Right lobe of liver (tissue), 4 donors: ENCODE measurements around the gene RMND1.

Experiments used
- CTCF ChIP-seq, 4 donors: fragments of 200-600 bp in 3 of 4; fragments of 450-650 bp in 1 of 4; IDR thresholded peaks; one replicate each; pipeline versions ENCODE4 v1.5.1 to v1.8.0; 2016 to 2022; ENCODE audit warnings: antibody characterized with exemption in 4 of 4, mild to moderate bottlenecking in 2 of 4
- POLR2A ChIP-seq: fragments of 450-650 bp; IDR thresholded peaks from one replicate; pipeline ENCODE4 v1.6.1; 2017; ENCODE audit warnings: antibody characterized with exemption, mild to moderate bottlenecking
- donor health status: DM: no; HTN: no; CAD: no.
- donor health status: DM: no; HTN: no; CAD: no.
- donor health status: DM: no; HTN: yes; CAD: no.

GRCh38 chr6:151451417-151451949, 443 bp downstream of the RMND1 start:
- TF ChIP-seq POLR2A: no peak
- no peak for TF ChIP-seq CTCF (IDR thresholded peaks at IDR 0.05)
